NCI-H2107 (cell line): Measurements from ENCODE around the gene NOL12.
"Not testable (repeated sequence)": the region's sequence is repeated elsewhere in the genome, so short reads cannot be mapped to it uniquely, and the experiment has no call there.

Source experiments
- DNase-seq: peaks from one replicate; lab custom pipeline; 2025; lab: John Stamatoyannopoulos, UW

Gene NOL12

DNA sequence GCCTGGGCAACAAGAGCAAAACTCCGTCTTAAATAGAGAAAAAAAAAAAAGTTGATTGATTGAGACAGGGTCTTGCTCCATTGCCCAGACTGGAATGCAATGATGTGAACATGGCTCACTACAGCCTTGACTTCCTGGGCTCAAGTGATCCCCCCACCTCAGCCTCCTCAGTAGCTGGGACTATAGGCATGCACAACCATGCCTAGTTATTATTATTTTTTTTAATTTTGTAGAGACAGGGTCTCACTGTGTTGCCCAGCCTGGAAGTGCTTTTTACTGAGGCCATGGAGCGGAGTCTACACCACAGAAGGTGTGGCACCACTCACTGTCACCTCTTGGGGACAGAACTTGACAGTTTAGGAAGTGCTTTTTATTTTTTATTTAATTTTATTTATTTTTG, 28.5 kb downstream of the NOL12 start:
- DNase-seq = no peak

DNA sequence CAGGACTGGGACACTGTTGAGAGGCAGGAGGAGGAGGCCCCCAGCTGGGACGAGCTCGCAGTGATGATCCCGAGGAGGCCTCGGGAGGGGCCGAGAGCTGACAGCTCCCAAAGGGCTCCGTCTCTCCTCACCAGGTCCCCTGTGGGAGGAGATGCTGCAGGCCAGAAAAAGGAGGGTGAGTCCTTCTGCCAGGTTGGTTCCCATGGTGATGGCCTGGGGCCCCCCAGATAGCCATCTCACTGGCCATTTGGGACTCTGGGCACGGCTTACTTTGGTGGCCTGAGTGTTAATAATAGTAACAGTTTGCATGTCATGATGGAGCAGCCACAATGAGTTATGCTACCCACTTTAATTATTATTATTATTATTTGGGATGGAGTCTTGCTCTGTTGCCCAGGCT, 29.6 kb downstream of the NOL12 start:
- no peak for DNase-seq

DNA sequence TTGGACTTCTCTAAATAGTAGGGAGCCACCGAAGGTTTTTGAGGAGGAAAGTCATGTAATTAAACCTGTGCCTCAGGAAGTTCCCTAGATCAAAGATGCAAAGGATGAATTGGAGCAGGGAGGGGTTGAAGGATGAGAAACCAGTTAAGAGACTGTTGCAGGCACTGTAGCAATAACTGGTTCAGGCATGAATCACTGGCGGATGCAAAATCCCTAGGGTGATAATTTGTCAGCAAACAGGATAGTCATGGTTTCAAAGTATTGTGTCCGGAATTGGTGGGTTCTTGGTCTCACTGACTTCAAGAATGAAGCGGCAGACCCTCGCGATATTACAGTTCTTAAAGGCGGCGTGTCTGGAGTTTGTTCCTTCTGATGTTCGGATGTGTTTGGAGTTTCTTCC, 30.6 kb downstream of the NOL12 start:
- no peak for DNase-seq

DNA sequence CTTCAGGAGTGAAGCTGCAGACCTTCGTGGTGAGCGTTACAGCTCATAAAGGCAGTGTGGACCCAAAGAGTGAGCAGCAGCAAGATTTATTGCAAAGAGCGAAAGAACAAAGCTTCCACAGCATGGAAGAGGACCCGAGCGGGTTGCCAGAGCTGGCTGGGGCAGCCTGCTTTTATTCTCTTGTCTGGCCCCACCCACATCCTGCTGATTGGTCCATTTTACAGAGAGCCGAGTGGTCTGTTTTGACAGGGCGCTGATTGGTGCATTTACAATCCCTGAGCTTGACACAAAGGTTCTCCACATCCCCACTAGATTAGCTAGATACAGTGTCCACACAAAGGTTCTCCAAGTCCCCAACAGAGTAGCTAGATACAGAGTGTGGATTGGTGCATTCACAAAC, 31.1 kb downstream of the NOL12 start:
- DNase-seq = not testable (repeated sequence)

DNA sequence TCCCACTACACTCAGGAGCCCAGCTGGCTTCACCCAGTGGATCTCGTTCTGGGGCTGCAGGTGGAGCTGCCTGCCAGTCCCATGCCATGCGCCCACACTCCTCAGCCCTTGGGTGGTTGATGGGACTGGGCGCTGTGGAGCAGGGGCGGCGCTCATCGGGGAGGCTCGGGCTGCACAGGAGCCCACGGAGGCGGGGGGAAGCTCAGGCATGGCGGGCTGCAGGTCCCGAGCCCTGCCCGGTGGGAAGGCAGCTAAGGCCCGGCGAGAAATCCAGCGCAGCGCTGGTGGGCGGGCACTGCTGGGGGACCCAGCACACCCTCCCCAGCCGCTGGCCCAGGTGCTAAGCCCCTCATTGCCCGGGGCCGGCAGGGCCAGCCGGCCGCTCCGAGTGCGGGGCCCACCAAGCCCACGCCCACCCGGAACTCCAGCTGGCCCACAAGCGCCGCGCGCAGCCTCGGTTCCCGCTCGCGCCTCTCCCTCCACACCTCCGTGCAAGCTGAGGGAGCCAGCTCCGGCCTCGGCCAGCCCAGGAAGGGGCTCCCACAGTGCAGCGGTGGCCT, 31.7 kb downstream of the NOL12 start:
- not testable (repeated sequence) for DNase-seq

DNA sequence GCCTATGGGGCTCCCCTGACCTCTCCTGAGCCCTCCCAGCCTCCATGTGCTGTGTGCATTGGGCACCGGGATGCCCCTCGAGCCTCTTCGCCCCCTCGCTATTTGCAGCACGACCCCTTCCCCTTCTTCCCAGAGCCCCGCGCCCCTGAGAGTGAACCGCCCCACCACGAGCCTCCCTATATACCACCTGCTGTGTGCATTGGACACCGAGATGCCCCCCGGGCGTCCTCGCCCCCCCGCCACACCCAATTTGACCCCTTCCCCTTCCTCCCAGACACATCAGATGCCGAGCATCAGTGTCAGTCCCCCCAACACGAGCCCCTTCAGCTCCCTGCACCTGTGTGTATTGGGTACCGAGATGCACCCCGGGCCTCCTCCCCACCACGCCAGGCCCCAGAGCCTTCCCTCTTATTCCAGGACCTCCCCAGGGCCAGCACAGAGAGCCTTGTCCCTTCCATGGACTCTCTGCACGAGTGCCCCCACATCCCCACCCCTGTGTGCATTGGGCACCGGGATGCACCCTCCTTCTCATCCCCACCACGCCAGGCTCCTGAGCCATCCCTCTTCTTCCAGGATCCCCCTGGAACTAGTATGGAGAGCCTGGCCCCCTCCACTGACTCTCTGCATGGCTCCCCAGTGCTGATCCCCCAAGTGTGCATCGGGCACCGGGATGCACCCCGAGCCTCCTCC, 39.6 kb downstream of the NOL12 start:
- DNase-seq = no peak

DNA sequence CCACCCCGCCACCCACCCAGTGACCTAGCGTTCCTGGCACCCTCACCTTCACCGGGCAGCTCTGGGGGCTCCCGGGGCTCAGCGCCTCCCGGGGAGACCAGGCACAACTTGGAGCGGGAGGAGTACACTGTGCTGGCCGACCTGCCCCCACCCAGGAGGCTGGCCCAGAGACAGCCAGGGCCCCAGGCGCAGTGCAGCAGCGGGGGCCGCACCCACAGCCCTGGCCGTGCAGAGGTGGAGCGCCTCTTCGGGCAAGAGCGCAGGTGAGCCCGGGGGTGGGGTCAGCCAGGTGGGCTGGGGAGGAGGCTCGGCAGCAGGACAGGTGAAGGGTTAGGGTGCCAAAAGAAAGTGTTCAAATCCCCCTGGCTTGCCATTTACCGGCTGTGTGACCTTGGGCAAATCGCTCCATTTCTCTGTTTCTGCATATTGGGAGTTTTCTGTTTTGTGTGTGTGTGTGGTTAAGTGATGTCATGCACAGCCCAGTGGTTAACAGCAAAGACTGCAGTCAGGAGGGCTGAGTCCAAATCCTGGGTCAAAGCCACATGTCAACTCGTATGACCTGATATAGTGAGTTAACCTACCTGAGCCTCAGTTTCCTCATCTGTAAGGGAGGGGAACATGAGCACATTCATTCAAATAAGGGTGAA, 40.2 kb downstream of the NOL12 start:
- no peak for DNase-seq

DNA sequence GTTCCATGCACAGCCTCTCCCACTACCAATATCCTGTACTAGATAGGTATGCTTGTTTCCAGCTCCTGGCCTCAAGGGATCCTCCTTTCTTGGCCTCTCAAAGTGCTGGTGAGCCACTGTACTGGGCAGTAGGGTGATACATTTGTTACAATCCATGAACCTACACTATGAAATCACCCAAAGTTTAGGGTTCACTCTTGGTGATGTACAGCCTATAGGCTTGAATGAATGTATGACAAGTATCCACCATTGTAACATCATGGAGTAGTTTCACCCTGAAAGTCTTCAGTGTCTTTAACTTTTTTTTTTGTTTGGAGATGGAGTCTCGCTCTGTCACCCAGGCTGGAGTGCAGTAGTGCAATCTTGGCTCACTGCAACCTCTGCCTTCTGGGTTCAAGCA, 42.5 kb downstream of the NOL12 start:
- DNase-seq = no peak

DNA sequence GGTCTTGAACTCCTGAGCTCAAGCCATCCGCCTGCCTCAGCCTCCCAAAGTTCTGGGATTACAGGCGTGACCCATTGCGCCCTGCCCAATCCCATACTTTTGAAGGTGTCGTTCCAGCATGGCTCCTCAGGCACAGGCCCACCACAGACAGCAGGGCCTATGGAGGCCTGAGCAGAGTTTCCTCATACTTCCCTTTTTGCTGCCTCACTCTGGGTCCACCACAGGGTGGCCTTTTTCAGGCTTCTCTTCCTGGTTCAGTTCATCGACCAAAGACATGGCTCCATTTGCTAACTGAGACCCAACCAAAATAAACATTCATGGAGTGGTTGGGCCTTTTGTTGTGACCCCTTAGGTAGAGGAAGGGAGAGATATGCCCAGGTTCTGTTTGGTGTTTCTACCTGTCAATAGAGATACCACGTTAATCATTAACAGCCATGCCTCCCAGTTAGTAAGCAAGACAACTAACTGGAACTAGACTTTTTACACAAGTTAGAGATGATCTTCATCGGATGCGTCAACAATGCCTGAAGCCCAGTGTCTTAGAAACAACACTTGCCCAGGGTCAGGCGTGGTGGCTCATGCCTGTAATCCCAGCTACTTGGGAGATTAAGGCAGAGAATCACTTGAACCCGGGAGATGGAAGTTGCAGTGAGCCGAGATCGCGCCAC, 45.8 kb downstream of the NOL12 start:
- no peak for DNase-seq

DNA sequence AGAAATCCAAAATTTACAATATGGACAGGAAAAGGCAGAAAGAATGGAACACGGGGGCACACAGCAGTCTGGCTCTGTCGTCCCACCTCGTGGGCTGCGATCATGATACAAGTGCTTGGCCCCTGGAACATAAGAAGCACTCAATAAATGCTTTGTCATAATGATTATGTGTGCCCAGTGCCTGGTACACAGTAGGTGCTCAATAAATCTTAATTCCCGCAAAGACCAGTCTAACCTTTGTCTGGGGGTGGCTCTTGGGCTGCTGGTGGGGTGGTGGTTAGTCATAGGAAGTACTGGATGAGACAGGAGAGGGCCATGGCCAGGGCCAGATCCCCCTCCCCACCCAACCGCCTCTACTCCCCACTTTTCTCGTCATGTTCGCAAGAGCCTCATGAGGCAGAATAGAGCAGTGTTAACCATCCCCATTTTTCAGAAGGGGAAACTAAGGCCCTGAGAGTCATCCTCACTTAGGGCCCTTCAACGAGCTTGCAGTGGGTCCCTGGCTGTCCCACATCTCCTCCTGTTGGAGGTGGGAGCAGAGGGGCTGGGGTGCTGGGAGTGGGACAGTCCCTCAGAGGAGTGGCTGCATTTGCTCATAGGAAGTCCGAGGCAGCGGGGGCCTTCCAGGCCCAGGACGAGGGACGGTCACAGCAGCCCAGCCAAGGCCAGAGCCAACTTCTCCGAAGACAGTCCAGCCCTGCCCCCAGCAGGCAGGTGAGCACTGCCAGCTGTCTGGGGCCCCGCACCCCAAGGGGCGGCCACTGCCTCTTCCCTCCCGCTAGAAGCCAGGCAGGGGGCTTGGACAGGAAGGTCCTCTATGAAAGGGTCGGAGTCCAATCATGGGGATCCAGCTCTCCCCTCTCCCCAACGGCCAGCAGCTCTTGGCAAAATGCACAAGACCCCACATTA, 46.8 kb downstream of the NOL12 start:
- no peak for DNase-seq

DNA sequence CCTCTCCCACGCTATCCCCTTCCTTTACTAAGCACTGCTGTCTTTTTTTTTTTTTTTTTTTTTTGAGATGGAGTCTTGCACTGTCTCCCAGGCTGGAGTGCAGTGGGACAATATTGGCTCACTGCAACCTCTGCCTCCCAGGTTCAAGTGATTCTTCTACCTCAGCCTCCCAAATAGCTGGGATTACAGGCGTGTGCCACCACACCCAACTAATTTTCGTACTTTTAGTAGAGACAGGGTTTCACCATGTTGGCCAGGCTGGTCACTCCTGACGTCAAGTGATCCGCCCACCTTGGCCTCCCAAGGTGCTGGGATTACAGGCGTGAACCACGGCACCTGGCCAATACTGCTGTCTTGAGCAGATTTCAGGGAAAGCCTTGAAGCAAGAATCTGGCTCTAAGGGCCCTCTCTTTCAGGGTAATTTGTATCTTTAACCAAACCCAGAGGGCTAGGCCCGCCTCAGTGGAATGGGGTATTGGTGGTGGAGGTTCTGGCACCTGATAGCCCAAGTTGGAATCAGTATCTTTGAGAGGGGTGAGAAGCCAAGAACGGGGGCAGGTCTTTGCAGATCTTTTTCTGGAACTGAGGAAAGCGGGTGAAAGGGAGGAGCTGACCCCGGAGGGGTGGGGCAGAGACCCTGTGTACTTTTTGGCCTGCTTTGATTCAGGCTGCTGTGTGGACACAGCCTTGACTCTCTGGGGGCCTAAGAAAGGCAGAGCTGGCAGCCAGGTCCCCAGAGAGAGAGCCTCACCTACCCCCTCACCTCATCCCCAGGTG, 47.7 kb downstream of the NOL12 start:
- no peak for DNase-seq

DNA sequence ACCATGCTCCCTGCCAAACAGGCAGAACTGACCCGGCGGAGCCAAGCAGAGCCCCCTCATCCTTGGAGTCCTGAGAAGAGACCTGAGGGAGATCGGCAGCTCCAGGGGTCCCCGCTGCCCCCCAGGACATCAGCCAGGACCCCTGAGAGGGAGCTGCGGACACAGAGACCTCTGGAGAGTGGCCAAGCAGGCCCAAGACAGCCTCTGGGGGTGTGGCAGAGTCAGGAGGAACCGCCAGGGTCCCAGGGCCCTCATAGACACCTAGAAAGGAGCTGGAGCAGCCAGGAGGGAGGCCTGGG, 48.2 kb downstream of the NOL12 start:
- no peak for DNase-seq

DNA sequence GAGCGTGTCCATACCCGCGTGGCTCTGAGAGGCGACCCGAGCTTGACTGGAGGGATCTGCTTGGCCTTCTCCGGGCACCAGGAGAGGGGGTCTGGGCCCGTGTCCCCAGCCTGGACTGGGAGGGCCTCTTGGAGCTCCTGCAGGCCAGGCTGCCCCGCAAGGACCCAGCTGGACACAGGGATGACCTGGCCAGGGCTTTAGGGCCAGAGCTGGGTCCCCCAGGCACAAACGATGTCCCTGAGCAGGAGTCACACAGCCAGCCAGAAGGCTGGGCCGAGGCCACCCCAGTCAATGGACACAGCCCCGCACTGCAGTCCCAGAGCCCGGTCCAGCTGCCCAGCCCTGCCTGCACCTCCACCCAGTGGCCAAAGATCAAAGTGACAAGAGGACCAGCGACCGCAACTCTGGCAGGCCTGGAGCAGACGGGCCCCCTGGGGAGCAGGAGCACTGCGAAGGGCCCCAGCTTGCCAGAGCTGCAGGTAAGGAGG, 48.9 kb downstream of the NOL12 start:
- DNase-seq = no peak

DNA sequence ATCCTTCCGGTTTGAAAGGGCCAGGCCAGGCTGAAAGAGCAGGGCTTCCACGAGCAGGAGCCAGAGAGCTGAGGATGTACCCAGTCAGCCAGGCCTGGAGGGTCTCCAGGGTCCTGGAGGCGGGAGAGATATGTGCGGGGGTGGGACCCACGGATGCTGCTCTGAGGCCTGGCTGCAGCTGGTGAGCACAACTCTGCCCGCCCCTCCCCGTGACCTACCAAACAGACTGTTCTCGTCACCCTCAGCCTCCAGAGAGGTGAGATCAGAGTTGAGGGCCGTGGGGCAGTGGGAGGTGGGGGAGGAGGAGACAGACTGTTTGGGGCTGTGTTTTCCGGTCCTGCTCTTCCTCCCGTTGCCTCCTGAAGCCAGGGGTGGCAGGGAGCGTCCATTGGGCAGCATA, 52.9 kb downstream of the NOL12 start:
- DNase-seq = no peak

DNA sequence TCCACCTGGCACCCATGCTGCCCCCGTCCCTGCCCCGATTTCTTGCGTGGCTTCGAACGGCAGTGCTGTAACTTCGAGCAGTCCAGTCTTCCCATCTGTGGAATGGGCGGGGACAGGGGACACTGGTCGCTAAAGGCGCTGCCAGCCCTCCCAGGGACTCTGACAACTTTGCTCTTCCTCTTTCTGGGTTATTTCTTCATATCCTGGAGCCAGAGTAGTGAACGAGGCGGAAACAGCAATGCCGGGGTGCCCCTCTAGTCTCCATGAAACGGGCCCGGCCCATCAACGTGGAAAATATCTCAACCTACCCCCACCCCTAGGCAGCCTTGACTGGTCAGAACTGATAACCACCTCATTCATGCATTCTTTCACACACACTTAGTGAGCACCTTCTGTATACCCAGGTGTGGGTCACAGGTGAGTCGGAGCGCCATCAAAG, 53.5 kb downstream of the NOL12 start:
- no peak for DNase-seq

DNA sequence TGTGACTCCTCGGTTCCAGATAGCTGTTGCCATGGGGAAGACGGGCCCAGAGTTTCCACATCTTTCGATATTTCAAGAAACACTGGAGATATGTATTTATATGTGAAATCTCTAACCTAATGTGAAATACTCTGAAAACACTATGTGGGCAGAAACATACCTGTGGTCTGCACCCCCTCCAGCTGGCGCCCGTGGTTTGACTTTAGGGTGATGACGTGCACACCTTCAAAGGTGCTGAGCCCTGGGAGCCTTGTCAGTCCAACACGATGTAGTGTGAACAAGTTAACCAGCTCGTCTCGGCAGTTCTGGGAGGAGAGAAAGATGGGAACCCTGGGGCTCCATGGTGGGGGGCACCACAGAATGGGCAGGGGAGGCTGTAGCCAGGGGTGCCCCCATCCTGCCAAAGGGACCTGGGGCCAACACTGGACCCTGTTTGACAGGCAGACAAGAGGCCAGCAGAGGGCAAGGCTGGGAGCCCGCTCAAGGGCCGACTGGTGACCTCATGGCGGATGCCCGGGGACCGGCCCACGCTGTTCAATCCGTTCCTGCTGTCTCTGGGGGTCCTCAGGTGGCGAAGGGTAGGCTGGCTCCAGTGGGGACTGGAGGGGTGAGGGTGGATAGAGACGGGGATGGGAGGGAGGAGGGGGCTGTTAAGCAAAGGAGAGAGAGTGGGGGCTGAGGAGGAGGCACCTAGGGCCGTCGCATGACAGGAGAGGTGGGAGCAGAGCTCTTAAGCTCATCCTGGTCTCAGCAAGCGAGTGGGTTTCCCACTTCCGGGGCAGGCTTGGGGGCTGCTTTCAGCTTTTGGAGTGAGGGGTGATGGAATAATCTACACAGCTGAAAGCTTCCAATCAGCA, 54.5 kb downstream of the NOL12 start:
- DNase-seq = no peak

DNA sequence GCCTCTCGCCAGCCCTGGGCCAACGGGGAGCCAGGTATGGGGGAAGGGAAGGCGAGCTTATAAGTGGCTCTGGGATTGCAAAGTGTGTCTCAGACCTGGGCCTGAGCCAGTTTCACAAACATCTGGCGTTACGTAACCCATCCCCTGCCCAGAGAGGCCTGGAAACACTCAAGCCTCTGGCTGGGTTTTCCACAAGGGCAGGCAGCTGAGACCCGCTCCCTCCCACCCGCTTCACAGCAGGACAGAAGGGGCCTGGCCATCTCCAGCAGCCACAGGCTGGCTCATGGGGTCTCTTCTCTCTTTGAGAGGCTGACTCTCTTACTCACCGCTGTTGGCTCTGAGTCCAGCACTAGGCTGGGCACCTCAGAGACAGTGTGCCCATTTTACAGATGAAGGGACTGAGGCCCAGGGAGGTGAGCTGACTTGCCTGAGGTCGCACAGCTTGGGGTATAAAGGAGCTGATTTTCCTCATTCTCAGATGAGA, 55.2 kb downstream of the NOL12 start:
- peak; percentile 75 for DNase-seq

DNA sequence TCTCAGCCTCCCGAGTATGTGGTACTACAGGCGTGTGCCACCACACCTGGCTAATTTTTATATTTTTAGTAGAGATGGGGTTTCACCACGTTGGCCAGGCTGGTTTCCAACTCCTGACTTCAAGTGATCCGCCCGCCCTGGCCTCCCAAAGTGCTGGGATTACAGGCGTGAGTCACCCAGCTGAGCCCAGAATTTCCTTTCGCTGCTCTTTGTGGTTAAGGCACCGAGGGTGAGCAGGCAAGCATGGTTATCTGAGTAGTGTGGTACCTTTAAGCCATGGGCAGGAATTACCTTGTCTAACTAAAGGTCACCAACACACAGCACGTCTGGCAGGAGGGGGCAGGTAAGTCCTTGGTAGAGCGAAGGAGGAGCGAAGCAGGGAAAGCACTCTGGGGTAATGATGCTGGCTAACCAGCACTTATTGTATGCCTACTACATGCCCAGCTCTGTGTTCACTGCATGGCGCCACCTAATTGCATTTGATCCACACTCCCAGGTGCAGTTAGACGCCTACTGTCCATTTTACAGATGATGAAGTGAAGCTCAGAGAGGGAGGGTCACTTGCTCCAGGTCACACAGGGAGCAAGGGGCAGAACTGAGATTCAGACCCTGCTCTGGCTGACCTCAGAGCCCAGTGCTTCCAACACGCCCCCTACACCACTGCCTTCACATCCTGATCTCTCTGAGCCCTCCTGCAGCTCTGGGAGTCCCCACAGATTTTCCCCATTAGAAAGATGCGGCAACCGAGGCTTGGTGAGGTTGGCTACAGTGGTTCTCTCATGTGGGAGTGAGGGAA, 56.4 kb downstream of the NOL12 start:
- DNase-seq = no peak
